GM19043 (cell line): ENCODE results near the gene FBXW5.
A peak's percentile ranks its signal among the peaks of the same experiment; 100 is the strongest.

Source experiments
- ATAC-seq: cut with Tn5 transposase; IDR thresholded peaks from one replicate; pipeline ENCODE4 v1.9.1; 2021; ENCODE audit warnings: low read depth; ENCODE audit not compliant: unreplicated experiment

Gene FBXW5, protein sequence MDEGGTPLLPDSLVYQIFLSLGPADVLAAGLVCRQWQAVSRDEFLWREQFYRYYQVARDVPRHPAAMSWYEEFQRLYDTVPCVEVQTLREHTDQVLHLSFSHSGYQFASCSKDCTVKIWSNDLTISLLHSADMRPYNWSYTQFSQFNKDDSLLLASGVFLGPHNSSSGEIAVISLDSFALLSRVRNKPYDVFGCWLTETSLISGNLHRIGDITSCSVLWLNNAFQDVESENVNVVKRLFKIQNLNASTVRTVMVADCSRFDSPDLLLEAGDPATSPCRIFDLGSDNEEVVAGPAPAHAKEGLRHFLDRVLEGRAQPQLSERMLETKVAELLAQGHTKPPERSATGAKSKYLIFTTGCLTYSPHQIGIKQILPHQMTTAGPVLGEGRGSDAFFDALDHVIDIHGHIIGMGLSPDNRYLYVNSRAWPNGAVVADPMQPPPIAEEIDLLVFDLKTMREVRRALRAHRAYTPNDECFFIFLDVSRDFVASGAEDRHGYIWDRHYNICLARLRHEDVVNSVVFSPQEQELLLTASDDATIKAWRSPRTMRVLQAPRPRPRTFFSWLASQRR

DNA sequence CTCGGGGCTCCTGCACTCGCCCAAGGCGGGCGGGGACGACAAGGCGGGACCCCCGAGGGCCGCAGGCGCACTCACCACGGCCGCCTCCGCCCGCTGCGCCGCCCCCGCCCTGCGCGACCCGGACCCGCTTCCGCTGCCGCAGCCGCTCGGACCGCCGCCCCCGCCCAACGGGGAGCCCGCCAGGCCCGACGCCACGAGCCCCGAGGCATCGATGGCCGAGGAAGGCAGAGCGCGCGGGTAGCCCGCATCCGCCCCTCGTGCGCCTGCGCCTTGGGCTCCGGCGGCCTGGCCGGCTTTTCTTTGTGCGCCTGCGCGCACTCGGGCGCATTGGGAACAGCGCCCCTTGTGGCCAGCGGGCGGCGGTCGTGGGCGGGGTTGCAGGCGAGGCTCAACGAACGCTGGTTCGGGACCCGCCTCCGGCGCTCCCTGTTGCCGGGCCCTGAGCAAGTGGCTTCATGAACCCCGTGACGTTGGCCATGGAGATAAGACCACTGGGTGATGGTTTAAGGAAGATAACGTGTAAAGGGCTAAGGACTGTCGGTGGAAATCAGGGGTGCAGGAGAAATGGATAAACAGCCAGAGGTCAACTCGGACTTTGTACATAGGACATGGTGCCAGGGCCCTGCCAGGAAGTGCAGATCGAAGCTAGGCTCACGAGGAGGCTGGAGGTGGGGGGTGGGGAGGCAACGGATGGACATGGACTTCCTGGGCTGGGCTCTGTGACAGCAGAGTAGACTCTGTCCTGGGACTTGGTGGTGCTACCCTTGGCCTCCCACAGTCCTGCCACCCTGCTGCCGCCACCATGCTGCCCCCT is at the start of gene FBXW5, which contains the start of gene C8G:
Gene FBXW5, minus strand, starts transcription at position 220 of the 814 bp plus-strand sequence. CDS start 655 bp downstream, outside the sequence.
Gene C8G, plus strand, starts transcription at position 725 of the 814 bp plus-strand sequence. Its CDS starts 78 bp downstream, at position 803.
- peak; percentile 72 for ATAC-seq

DNA sequence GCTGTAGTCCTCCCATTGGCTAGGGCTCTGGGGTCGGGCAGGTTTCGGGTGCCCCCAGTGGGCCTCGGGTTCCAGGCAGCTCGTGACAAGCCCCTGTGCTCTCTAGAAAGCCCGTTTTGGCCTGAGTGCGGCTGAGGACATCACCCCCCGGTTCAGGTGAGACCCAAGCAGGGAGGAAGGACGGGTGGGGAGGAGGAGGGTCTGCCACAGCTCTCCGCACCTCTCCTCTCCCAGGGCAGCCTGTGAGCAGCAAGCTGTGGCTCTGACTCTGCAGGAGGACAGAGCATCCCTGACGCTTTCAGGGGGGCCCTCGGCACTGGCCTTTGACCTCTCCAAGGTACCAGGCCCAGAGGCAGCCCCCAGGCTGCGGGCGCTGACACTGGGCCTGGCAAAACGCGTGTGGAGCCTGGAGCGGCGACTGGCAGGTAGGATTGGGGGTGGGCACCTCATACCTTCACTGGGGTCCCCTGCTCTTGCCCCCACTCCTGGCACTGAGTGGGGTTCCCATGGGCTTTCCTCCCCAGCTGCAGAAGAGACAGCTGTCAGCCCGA is 48.4 kb upstream of the FBXW5 start:
- no peak for ATAC-seq

DNA sequence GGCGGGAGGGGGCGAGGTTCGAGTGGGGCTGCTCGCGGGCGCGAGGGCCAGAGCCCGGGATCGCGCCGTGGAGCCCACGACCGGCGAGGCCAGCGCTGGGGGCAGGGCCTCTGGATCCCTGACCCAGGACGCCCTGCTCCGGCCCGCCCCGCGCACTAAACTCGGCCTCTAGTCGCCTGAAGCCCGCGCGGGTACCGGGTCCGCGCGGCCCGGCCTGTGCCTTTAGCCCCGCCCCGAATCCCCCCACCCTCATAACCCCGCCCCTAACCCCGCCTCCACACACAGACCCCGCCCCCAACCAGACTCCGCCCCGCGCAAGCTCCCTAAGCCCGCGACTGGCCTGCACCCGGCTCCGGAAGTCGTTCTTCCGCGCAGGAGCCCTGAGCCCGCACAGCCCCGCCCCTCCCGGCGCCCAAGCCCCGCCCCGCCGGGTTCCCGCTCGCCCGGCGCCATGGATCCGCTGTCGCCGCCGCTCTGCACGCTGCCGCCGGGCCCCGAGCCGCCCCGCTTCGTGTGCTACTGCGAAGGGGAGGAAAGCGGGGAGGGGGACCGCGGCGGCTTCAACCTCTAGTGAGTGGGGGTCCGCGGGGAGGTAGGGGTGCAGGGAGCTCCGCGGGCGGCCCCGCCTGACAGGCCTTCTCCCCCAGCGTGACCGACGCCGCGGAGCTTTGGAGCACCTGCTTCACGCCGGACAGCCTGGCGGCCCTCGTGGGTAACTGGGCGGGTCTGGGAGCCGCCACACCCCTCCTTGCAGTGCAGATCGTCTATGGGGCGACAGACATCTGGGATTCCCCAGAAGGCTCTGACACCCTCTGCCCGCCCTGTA is 47.7 kb upstream of the FBXW5 start, which contains the start of gene PAXX:
Gene PAXX, plus strand, starts transcription at position 430 of the 826 bp plus-strand sequence. Its CDS starts 22 bp downstream, at position 452.
- ATAC-seq = peak; percentile 68

DNA sequence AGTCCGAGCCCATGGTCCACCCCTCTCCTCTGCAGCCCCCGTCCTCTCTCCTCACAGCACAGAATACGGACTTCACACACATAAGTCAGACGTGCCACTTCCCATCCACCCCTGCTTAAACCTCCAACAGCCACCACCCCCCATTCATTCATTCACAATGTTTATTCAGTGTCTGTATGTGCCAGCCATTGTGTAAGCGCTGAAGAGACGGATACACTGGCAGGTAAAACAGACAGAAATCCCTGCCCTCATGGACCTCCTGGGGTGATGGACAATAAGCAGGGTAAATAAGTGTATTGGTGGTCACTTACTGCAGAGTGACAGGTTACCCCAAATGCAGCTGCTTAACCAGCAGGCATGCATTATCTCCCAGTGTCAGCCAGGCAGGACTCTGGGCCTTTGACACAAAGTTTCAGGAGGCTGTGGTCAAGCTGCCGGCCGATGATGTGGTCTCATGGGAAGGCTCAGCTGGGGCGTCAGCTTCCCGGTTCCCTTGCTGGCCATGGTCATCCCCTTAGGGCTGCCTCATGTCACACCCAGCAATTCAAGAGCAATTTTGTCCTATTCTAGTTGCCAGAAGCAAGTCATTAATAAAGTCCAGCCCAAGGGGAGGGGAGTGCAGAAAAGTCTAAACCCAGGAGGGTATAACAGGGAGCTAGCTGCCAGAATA is 45.8 kb upstream of the FBXW5 start:
- no peak for ATAC-seq

DNA sequence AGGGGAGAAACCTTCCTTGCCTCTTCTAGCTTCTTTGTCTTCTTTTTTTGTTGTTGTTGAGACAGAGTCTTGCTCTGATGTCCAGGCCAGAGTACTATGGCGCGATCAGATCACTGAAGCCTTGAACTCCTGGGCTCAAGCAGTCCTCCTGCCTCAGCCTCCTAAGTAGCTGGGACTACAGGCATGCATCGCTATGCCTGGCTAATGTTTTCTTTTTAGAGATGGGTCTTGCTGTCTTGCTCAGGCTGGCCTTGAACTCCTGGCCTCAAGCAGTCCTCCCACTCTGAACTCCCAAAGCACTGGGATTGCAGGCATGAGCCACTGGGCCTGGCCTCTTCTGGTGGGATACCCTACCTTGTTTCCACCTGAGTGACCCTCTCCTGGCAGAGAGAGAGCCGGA is 44.3 kb upstream of the FBXW5 start:
- ATAC-seq = no peak

DNA sequence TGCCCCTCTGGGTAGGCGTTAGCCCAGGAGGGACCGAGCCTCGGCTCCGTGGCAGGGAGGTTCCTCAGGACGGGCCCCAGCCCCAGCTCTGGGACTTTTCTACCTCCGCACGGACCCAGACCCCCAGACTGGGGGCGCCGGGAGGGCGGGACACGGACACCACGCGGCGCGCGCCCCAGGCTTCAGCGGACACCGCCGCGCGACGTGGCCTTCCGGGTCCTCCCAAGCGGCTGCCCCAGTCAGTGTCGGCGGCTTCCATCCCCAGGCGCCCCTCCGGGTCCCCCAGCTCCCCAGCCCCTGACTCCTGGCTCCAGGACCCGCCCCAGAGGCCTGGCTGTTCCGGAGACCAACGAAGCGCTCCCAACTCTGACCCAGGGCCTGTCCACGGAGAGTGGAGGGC is 41.3 kb upstream of the FBXW5 start:
- no peak for ATAC-seq

DNA sequence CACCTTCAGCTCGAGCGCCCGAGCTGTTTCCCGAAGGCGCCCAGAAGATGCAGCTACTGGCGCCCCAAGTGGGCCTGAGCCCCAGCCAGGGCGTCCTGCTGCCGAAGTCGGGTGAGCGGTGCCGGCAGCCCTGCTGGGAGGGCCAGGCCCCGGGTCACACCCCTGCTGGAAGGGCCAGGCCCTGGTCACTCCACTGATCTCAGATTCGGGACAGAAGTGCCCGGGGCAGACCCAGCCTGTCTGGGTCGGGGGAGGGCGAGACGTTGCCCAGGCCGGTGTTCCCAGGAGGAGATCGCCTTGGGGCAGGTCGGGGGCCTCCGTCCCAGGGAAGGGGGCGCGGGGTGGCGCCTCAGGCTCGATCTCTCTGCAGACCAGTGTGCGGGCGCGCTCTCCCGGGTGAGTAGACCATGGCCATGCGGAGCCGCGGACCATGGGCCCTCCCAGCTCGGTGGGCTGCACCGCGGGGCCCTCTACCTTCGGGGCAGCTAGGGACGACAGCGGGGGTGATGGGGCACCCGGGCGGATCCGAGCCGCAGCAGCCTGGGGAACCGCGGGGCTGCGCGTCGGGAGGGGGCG is 40.6 kb upstream of the FBXW5 start:
- ATAC-seq = no peak

DNA sequence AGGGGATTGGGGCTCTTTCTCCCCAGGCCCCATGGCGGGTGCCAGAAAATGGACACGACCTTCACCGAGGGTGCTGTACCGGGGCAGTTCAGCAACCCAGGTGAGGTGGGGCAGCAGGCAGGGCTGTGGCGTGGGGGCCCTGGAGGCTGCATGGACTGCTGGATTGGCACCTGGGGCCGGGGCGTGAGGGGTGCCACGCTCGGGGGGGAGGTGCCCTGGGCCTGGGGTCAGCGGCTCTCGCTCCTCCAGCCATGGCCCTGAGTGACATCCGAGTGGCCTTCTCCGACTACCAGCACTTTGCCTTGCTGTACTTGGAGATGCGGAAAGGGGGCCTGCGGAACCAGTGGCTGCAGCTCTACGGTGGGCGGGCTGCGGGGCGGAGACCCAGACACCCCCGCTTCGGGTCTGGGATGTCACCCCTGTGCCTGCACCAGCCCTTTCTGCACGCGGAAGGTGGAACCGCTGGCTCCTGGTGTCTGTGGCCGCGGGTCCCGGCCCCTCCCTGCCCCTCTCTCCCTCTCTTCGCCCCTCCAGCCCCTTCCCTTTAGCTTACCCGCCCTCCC is 40.0 kb upstream of the FBXW5 start:
- ATAC-seq = no peak

DNA sequence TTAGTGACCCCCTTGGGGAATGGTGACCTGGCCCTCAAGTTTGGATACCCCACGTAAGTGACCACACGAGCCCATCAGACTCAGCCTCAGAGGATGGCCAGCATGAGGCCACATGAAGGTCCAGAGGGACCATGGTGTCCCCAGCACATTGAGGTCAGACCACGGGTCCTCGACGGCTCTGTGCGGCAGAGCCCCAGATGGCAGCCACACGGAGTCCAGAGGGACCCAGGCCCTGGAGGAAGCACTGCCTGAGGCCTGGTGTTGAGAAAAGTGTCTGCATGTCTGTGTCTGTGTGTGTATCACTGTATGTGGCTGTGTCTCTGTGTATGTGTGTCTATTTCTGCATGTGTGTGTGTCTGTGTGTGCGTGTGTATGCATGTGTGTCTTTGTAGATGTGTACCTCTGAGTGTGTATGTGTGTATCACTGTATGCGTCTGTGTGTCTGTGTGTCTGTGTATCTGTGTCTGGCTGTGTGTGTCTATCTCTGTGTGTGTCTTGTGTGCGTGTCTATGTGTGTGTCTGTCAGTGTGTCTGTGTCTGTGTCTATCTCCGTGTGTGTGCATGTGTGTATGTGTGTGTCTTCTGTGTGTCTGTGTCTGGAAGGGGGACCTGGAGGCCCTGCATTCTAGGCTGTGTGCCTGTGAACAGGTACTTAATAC is 39.2 kb upstream of the FBXW5 start:
- ATAC-seq = no peak

DNA sequence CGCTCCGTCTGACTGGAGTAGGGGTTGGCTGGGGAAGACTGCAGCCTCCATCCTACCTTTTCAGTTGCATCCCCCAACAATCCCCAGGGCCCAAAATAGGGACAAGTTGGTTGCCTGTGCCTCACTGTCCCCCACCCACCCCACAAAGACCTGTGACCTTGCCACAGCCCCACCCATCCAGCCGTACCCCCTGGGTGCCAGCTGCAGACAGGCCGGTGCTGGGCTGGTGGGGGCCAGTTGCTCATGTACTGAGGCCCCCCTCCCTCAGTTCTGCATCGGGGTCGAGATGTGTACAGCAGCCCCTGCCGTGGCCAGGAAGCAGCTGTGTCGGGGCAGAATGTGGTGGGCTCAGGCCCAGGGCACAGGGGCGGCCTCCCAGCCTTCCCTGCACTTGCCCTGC is 38.6 kb upstream of the FBXW5 start:
- no peak for ATAC-seq

DNA sequence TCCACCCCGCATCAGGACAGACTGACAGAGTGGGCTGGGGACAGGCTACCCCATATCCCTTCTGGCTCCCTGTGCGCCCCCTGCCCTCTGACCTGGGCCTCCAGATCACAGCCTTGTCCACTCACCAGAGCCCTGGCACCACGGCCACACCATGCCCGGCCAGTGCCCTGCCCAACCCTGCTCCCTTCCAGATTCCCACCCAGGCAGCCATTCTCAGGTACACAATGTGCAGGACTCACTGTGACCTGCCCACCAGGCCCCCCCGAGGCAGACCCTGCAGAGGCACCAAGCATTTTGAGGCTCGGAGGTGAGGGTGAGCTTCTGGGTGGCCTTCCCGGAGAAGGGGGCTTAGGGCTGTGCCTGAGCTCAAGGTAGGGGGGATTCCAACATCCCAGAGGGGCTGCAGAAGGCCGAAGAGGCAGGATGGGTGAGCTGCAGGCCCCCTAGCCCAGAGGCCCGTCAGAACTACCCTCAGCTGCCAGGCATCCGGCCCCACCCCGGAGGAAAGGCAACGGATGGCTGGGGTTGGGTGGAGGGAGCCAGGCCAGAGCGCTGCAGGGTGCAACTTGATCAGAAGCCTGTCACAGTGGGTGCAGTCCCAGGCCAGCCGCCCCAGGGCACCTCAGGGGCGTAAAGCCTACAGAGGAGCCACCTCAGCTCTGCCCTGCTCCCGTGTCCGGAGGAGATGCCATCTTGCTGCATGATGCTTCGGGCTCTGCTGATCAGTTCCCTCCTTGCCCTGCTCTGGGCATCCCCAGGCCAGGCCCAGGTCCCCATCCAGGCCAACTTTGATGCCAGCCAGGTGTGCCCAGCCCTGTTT is 37.9 kb upstream of the FBXW5 start, which contains the start of gene LCNL1:
Gene LCNL1, plus strand, starts transcription at position 762 of the 820 bp plus-strand sequence. CDS start 594 bp downstream, outside the sequence.
- no peak for ATAC-seq

DNA sequence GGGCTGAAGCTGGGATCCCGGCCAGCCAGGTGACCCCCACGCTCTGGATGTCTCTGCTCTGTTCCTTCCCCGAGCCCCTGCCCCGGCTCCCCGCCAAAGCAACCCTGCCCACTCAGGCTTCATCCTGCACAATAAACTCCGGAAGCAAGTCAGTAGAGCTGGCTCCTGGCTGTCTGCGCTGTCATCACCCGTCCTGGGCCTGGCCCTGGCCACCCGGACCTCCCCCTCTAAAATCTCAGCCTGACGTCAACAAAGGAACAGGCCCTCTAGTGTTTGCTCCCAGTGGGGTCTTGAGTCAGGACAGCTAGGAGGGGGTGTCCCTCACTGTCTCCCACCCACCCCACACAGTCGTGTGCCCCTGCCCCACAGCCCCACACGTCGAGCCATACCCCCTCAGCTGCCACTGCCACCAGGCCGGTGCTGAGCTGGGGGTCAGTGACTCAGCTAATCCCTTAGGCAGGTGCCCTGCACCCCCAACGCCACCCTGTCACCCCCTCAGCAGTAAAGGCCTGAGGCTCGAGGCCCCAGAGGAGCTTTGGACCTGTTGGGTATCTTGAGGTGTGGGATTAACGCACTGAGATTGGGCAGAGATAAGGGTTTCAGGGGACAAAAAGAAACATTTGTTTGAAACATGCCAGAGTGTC is 37.2 kb upstream of the FBXW5 start:
- ATAC-seq = no peak

DNA sequence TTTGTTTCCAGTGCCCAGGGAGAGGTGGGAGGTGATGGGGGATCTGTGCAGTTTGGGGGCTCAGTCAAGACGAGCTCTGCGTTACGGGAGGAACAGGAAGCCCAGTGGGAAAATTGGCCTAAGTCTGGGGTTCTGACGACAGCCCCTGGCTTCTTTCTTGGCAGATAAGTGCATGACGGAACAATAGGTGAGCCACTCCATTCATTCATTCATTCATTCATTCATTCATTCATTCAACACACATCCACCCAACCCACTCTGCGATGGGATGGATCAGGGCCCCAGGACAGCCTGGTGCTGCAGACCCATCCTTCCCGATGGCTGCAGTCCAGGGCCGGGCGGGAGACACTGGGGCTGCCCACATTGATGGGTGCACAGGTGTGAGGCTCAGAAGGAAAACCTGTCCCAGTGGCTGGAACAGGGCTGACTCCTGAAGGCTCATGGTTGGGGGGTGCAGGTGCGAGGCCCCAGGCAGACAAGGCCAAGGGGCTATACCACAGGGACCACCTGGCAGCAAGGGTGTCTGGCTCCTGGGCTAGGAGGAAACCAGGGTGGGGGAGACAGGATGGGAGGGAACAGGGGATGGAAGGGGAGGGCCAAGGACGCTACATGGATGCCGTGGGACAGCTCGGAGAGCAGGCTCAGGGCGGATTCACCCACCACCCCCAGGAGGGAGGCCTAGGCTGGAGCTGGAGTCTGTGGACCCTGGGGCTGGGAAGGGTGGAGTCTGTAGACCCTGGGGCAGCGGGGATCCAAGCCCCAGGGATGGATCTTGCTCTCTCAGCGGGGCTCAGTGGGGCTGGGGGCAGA is 36.3 kb upstream of the FBXW5 start:
- no peak for ATAC-seq

DNA sequence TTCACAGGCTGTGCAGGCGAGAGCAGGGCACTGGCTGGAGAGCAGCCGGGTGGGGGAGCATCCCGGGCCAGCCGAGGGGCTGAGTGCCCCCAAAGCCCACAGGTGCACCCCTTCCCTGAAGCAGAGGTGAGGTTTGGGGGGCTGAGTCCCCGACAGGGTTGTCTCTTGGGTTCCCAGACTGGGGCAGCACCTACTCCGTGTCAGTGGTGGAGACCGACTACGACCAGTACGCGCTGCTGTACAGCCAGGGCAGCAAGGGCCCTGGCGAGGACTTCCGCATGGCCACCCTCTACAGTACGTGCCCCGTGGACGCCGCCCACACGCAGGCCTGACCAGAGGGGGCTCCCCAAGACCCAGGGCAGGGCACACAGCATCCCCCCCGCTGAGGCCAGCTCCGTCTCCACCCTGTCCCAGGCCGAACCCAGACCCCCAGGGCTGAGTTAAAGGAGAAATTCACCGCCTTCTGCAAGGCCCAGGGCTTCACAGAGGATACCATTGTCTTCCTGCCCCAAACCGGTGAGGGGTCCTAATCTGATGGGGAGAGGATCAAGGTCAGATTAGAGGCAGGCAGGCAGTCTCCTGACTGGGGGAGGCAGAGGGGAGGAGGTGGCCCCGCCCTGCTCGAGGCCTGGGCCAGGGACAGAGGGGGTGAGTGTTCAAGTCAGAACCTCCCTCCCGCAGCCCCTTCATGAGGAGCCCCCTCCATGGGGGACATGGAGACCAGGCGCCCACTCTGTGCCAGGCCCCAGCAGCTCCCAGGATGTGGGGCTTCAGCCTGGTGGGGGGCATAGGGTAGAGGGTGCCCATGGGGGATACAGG is 35.4 kb upstream of the FBXW5 start:
- no peak for ATAC-seq

DNA sequence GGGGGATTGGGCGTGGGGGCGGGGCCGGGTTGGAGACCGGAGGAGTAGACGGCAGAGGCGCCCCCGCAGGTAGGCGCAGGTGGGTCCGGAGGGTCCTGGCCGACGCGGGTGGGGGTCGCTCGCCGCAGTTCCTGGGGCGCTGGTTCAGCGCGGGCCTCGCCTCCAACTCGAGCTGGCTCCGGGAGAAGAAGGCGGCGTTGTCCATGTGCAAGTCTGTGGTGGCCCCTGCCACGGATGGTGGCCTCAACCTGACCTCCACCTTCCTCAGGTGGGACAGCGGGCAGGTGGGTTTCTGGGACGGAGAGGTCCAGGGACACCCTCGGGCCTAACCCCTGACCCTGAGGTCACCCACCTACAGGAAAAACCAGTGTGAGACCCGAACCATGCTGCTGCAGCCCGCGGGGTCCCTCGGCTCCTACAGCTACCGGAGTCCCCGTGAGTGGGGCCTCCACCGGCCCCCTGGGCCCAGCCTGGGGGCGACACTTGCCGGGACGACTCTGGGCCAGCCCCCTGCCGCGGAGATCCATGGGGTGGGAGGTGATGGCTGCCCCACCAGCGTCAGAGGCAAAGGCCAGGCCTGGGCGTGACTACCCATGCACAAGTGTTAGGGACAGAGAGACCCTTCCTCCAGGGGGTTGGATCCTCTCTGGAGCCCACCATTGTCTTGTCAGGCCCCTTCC is 34.5 kb upstream of the FBXW5 start:
- no peak for ATAC-seq
